ENCODE results near the gene DYRK1A. TPM values are rescaled to one million over a fixed set of nuclear protein-coding genes. Genes with fewer than 3 reads are reported as not detected.

Gene DYRK1A
- total and polyA plus RNA-seq, 2 of the 13 experiments (the other 11 are each of a cell fraction or from before 2014, with no cell fraction given): 24.6 to 34.2 TPM

DNA sequence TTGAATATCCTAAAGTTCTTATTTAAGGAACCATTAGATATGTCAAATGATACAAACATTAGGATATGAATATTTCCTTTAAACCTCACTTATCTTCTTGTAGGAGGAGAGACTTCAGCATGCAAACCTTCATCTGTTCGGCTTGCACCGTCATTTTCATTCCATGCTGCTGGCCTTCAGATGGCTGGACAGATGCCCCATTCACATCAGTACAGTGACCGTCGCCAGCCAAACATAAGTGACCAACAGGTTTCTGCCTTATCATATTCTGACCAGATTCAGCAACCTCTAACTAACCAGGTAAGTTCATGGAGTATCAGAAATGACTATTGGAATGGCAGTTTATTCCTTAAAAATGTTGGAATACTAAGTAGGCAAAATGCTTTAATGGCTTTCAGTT is 106.0 kb downstream of the DYRK1A start (continued):
- TF ChIP-seq PRDM10 (CRISPR knock-in tag; IDR thresholded peaks at IDR 0.05; ENCODE audit: low read depth): no peak
- no peak for TF ChIP-seq ZFP36 (IDR thresholded peaks at IDR 0.05; ENCODE audit: borderline replicate concordance, low read depth, low read length, partially characterized antibody)
- TF ChIP-seq PAWR (CRISPR knock-in tag; IDR thresholded peaks at IDR 0.05; ENCODE audit: borderline replicate concordance): no peak
- TF ChIP-seq, protein P1, sequence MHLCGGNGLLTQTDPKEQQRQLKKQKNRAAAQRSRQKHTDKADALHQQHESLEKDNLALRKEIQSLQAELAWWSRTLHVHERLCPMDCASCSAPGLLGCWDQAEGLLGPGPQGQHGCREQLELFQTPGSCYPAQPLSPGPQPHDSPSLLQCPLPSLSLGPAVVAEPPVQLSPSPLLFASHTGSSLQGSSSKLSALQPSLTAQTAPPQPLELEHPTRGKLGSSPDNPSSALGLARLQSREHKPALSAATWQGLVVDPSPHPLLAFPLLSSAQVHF (CRISPR knock-in tag; IDR thresholded peaks at IDR 0.05): no peak
- TF ChIP-seq ZKSCAN8 (CRISPR knock-in tag; IDR thresholded peaks at IDR 0.05; ENCODE audit: borderline replicate concordance): no peak
- TF ChIP-seq FOXK2 (IDR thresholded peaks at IDR 0.05): no peak
- TF ChIP-seq ZBTB38 (CRISPR knock-in tag; IDR thresholded peaks at IDR 0.05): no peak
- no peak for TF ChIP-seq PAF1 (CRISPR knock-in tag; IDR thresholded peaks at IDR 0.05)
- TF ChIP-seq ZNF367 (CRISPR knock-in tag; IDR thresholded peaks at IDR 0.05; ENCODE audit: borderline replicate concordance): no peak
- TF ChIP-seq FOXA3 (CRISPR knock-in tag; IDR thresholded peaks at IDR 0.05): no peak
- TF ChIP-seq, protein P2, sequence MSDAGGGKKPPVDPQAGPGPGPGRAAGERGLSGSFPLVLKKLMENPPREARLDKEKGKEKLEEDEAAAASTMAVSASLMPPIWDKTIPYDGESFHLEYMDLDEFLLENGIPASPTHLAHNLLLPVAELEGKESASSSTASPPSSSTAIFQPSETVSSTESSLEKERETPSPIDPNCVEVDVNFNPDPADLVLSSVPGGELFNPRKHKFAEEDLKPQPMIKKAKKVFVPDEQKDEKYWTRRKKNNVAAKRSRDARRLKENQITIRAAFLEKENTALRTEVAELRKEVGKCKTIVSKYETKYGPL (CRISPR knock-in tag; IDR thresholded peaks at IDR 0.05): no peak
